Endothelial cell of umbilical vein (primary cell): ENCODE measurements around the gene TICAM2.

Experiments
- POLR2A ChIP-seq: IDR thresholded peaks from 2 replicates; pipeline ENCODE4 v1.6.1; 2012; ENCODE audit warnings: low read depth, mild to moderate bottlenecking, control low read depth, low read length
- POLR2AphosphoS5 ChIP-seq: IDR thresholded peaks from 2 replicates; pipeline ENCODE4 v1.6.1; 2012; ENCODE audit warnings: low read depth, mild to moderate bottlenecking, control low read depth, low read length, moderate library complexity; ENCODE audit not compliant: insufficient read depth
- TF ChIP-seq, protein P1 (sequence below), 2 donors: IDR thresholded peaks; 1 replicate in 1 of 2; 2 replicates in 1 of 2; pipeline ENCODE4 v1.5.1; 2011; ENCODE audit warnings: low read length in 2 of 2, mild to moderate bottlenecking in 2 of 2, moderate library complexity in 2 of 2, control low read depth in 1 of 2, inconsistent platforms in 1 of 2, low read depth in 1 of 2; ENCODE audit not compliant: insufficient read depth in 1 of 2; ENCODE audit errors: extremely low read depth in 1 of 2

DNA sequence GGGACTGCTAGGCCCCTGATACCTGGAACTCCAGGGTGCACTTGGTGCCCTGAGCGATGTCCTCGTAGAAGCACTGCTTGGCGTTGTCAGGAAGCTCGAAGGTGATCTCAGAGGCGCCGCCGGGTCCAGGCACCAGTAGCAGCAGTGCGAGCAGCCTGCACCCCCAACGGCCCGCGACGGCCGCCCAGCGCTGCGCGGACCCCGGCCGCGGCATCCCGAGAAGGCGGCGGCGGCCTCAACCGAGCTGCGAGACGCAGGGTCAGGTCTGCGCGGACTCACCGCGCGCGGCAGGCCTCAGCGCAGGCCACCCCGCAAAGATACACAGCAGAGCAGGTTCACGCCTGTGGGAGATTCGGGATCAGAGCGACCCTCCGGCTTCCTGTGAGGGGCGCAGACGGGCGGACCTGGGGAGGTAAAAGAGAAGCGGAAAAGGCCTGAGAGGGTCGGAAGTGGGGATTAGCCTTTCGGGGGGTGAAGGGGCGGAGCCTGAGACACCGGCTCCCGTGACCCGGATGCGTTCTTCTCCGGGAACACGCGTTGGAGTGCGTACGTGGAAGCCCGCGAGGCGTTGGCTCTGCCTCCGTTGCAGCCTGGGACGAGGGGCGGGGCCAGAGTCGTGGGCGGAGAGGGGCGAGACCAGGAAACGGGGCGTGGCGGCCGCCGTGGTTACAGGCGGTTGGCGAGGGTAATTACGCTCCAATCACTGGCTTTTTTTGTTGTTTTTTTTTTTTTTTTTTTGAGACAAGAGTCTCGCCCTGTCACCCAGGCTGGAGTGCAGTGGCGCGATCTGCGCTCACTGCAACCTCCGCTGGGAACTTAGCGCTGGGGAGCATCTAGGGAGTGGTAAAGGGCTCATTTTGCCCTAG lies 23.5 kb upstream of the TICAM2 start, which contains the start of gene TMED7:
- TF ChIP-seq POLR2AphosphoS5 (peak; percentile 95), POLR2A (peak; percentile 96)
- TF ChIP-seq, protein P1, sequence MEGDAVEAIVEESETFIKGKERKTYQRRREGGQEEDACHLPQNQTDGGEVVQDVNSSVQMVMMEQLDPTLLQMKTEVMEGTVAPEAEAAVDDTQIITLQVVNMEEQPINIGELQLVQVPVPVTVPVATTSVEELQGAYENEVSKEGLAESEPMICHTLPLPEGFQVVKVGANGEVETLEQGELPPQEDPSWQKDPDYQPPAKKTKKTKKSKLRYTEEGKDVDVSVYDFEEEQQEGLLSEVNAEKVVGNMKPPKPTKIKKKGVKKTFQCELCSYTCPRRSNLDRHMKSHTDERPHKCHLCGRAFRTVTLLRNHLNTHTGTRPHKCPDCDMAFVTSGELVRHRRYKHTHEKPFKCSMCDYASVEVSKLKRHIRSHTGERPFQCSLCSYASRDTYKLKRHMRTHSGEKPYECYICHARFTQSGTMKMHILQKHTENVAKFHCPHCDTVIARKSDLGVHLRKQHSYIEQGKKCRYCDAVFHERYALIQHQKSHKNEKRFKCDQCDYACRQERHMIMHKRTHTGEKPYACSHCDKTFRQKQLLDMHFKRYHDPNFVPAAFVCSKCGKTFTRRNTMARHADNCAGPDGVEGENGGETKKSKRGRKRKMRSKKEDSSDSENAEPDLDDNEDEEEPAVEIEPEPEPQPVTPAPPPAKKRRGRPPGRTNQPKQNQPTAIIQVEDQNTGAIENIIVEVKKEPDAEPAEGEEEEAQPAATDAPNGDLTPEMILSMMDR (IDR thresholded peaks at IDR 0.05; ENCODE audit: extremely low read depth in 1 of 2, insufficient read depth in 1 of 2, low read depth in 1 of 2, low read length in 2 of 2), result no peak
